ENCODE measurements around the gene THAP11. TPM values are rescaled to one million over a fixed set of nuclear protein-coding genes. Genes with fewer than 3 reads are reported as not detected.

Gene THAP11
- total RNA-seq, 1 donor from 2014 or later = 25.1 TPM

GRCh38 chr16:67803894-67804293 lies 38.2 kb upstream of the THAP11 start:
- peaks cover 17% of the 10 kb centered on the region for H3K36me3 ChIP-seq
- H3K9me3 ChIP-seq = no peaks in the 10 kb centered on the region
- no peak for ATAC-seq
- no peak for TF ChIP-seq CTCF (IDR thresholded peaks at IDR 0.05)
- no peak overlapping the region for H3K4me3 ChIP-seq
- DNase-seq = no peak
- peaks cover 20% of the 10 kb centered on the region for H3K4me1 ChIP-seq
- H3K27ac ChIP-seq = no peak overlapping the region
- intact Hi-C loops (cut with DNase I) = no loop called here
- no peaks in the 10 kb centered on the region for H3K27me3 ChIP-seq

GRCh38 chr16:67804853-67805542 lies 37.1 kb upstream of the THAP11 start:
- Histone ChIP-seq H3K9me3 (no peaks in the 10 kb centered on the region), H3K27ac (no peak overlapping the region), H3K27me3 (no peaks in the 10 kb centered on the region), H3K4me3 (peak overlapping the region; percentile 80), H3K36me3 (peaks cover 17% of the 10 kb centered on the region), H3K4me1 (peaks cover 20% of the 10 kb centered on the region)
- ATAC-seq (no peak), DNase-seq (no peak)
- no peak for TF ChIP-seq CTCF (IDR thresholded peaks at IDR 0.05)
- intact Hi-C loops (cut with DNase I) = no loop called here

GRCh38 chr16:67805718-67806427 lies 36.2 kb upstream of the THAP11 start:
- Histone ChIP-seq H3K9me3 (no peaks in the 10 kb centered on the region), H3K4me1 (peaks cover 20% of the 10 kb centered on the region), H3K4me3 (peak overlapping the region; percentile 80), H3K27me3 (no peaks in the 10 kb centered on the region), H3K36me3 (peaks cover 14% of the 10 kb centered on the region), H3K27ac (peak overlapping the region; percentile 80)
- no peak for TF ChIP-seq CTCF (IDR thresholded peaks at IDR 0.05)
- peak; percentile 1 for ATAC-seq
- intact Hi-C loops (cut with DNase I) = no loop called here
- peak; percentile 72 for DNase-seq

GRCh38 chr16:67806428-67807147 lies 35.5 kb upstream of the THAP11 start, which contains the start of the genes RANBP10 and TSNAXIP1:
Gene RANBP10, minus strand, starts transcription at chr16:67806560. Its CDS starts 24 bp downstream, at chr16:67806536.
Gene TSNAXIP1, plus strand, starts transcription at chr16:67806889. Its CDS starts 261 bp downstream, at chr16:67807150.
- H3K27ac ChIP-seq = peak within 1 kb of the TSS; percentile 80
- H3K36me3 ChIP-seq = peaks cover 7% of the 10 kb centered on the region
- H3K27me3 ChIP-seq = no peaks in the 10 kb centered on the region
- no peak for TF ChIP-seq CTCF (IDR thresholded peaks at IDR 0.05)
- no peaks in the 10 kb centered on the region for H3K9me3 ChIP-seq
- peak; percentile 97 for ATAC-seq
- peaks cover 20% of the 10 kb centered on the region for H3K4me1 ChIP-seq
- DNase-seq = peak; percentile 98
- peak within 1 kb of the TSS; percentile 80 for H3K4me3 ChIP-seq
- intact Hi-C loops (cut with DNase I) = no loop called here

GRCh38 chr16:67807148-67807682 lies 34.9 kb upstream of the THAP11 start:
- TF ChIP-seq CTCF (IDR thresholded peaks at IDR 0.05) = no peak

More at GRCh38 chr16:67807148-67807682, 34.9 kb upstream of the THAP11 start:
- intact Hi-C loops (cut with DNase I) = no loop called here
- DNase-seq (no peak), ATAC-seq (no peak)
- Histone ChIP-seq H3K9me3 (no peaks in the 10 kb centered on the region), H3K36me3 (peaks cover under 1% of the 10 kb centered on the region), H3K4me1 (peaks cover 20% of the 10 kb centered on the region), H3K27me3 (no peaks in the 10 kb centered on the region), H3K4me3 (peak overlapping the region; percentile 80), H3K27ac (peak overlapping the region; percentile 66)

All from upper lobe of right lung (tissue), 1 donor.